IPS DF 6.9 (cell line): ENCODE results near the gene PPP4R1.
"Not testable (repeated sequence)": the region's sequence is repeated elsewhere in the genome, so short reads cannot be mapped to it uniquely, and the experiment has no call there.

Source experiments
- DNase-seq: peaks from one replicate; pipeline ENCODE4 v3.0.0-alpha.2; 2013; ENCODE audit warnings: low read depth, low spot score
- H3K27ac ChIP-seq: one replicate; pipeline ENCODE4 v1.5.1; 2013; ENCODE audit warnings: low read length, control low read depth
- H3K27me3 ChIP-seq: 2 replicates; pipeline ENCODE4 v1.6.1; 2013; ENCODE audit warnings: mild to moderate bottlenecking, low read length; ENCODE audit not compliant: control insufficient read depth, insufficient read depth
- H3K36me3 ChIP-seq: 2 replicates; pipeline ENCODE4 v1.6.1; 2013; ENCODE audit warnings: low read length; ENCODE audit not compliant: control insufficient read depth, insufficient read depth
- H3K4me1 ChIP-seq: 2 replicates; pipeline ENCODE4 v1.6.1; 2013; ENCODE audit warnings: low read length; ENCODE audit not compliant: control insufficient read depth, insufficient read depth
- H3K4me3 ChIP-seq: 2 replicates; pipeline ENCODE4 v1.5.1; 2013; ENCODE audit warnings: mild to moderate bottlenecking, low read length
- H3K9me3 ChIP-seq: 2 replicates; pipeline ENCODE4 v1.6.1; 2013; ENCODE audit warnings: low read length, inconsistent platforms; ENCODE audit not compliant: control insufficient read depth, insufficient read depth
- WGBS: extraction: QIAGEN DNeasy Blood & Tissue Kit; methylation state at CpG from one replicate; pipeline ENCODE4 v1.1.7; 2013; ENCODE audit warnings: mixed read lengths, missing lambda C conversion rate; ENCODE audit not compliant: insufficient read length, insufficient coverage; 5-methylcytosine and 5-hydroxymethylcytosine counted together

Gene PPP4R1

GRCh38 chr18:9647496-9648323, 33.4 kb upstream of the PPP4R1 start:
- Histone ChIP-seq H3K4me1 (peaks cover 4% of the 10 kb centered on the region; the same call in 1 of the 2 replicates), H3K27ac (no peak overlapping the region), H3K4me3 (no peak overlapping the region), H3K27me3 (no peaks in the 10 kb centered on the region), H3K9me3 (no peaks in the 10 kb centered on the region), H3K36me3 (no peaks in the 10 kb centered on the region)
- DNase-seq: no peak
- WGBS: no CpG with 5 or more reads among the region's 8 CpGs

DNA sequence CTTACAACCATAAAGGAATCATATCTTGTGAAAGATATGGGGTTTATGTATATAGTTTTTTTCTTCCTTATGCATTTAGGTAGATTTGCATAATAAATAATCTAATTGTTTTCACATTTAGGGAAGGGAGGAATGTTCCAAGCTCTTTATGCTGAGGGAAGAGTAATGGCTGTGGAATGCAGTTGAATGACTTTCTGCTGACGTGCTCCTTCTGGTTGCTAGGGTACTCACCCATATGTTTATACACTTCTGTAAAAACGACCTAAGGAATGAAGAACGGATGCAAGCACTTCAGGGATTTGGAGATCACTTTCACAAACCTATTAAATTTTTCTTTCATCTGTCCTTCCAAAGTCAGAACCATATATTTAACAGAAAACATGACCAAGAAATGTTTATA, 29.2 kb upstream of the PPP4R1 start:
- no peak overlapping the region for H3K4me3 ChIP-seq
- no peaks in the 10 kb centered on the region for H3K9me3 ChIP-seq
- DNase-seq: peak; percentile 87
- peaks cover 5% of the 10 kb centered on the region; the same call in 1 of the 2 replicates for H3K4me1 ChIP-seq
- H3K27ac ChIP-seq: no peak overlapping the region
- WGBS: no CpG with 5 or more reads among the region's 3 CpGs
- no peaks in the 10 kb centered on the region for H3K27me3 ChIP-seq
- H3K36me3 ChIP-seq: no peaks in the 10 kb centered on the region

DNA sequence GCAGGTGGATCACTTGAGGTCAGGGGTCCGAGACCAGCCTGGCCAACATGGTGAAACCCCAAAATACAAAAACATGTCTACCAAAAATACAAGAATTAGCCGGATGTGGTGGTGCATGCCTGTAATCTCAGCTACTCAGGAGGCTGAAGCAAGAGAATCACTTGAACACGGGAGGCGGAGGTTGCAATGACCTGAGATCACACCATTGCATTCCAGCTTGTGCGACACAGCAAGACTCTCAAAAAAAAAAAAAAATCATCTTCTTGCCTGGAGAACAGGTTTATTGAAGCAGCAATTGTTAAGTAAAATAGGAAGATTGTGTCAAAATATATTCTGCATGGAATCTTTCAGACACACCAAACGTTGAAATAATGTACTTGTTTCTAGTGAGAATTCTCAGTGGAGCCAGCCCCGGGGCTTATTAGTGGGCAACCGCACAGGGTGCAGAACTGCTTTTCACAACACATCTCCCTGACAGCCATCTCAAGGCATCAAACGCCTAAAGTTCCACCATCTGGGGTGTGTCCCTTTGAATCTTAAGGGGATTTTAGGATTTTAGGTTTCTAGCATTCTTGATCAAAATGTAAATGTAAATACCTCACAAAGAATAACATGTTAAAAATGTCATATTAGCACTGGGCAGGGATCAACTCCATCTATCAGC, 28.6 kb upstream of the PPP4R1 start:
- H3K4me3 ChIP-seq: no peak overlapping the region
- no peak overlapping the region for H3K27ac ChIP-seq
- no peaks in the 10 kb centered on the region for H3K9me3 ChIP-seq
- no peaks in the 10 kb centered on the region for H3K36me3 ChIP-seq
- peaks cover 8% of the 10 kb centered on the region for H3K4me1 ChIP-seq
- WGBS: no CpG with 5 or more reads among the region's 9 CpGs
- DNase-seq: no peak
- no peaks in the 10 kb centered on the region for H3K27me3 ChIP-seq

DNA sequence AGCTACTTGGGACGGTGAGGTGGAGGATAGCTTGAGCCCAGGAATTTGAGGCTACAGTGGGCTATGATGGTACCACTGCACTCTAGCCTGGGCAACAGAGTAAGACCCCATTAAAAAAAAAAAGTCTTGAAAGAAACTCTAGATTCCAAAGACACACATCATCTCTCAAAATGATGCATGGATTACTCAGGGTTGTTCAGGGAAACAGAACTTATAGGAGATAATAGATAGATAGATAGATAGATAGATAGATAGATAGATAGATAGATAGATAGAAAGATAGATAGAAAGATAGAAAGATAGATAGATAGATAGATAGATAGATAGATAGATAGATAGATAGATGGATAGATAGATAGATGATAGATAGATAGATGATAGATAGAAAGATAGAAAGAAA, 26.7 kb upstream of the PPP4R1 start:
- H3K4me3 ChIP-seq, DNase-seq, H3K27me3 ChIP-seq, H3K27ac ChIP-seq, H3K36me3 ChIP-seq, H3K4me1 ChIP-seq, H3K9me3 ChIP-seq: not testable (repeated sequence)
- WGBS: no CpG with 5 or more reads among the region's 1 CpG

DNA sequence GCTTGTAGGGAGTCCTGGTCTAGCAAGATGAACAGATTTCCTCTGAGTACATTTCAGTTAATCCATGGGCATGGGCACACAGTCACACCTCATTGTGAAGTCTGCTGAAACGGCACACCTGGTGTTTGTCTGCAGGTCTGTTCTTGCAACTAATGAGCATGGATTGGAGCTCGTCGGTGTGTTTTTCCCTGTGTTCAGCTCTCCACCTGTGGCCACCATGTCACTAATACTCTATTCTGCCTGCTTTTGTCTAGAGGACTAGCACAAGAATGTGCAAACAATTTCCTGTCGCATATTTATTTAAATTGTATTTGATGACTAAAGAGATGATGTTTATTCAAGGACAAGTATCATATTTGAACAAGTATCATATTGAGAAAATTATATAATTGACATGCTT, 24.5 kb upstream of the PPP4R1 start:
- no CpG with 5 or more reads among the region's 4 CpGs for WGBS

GRCh38 chr18:9637036-9637767, 22.8 kb upstream of the PPP4R1 start:
- Histone ChIP-seq H3K27me3 (no peaks in the 10 kb centered on the region), H3K4me3 (no peak overlapping the region), H3K27ac (no peak overlapping the region), H3K4me1 (peaks cover 3% of the 10 kb centered on the region), H3K9me3 (no peaks in the 10 kb centered on the region), H3K36me3 (no peaks in the 10 kb centered on the region)
- no CpG with 5 or more reads among the region's 11 CpGs for WGBS
- DNase-seq: no peak

More for the DNA sequence above, 24.5 kb upstream of the PPP4R1 start:
- Histone ChIP-seq H3K4me1 (peaks cover 6% of the 10 kb centered on the region), H3K4me3 (no peak overlapping the region), H3K36me3 (no peaks in the 10 kb centered on the region), H3K27me3 (no peaks in the 10 kb centered on the region), H3K9me3 (no peaks in the 10 kb centered on the region), H3K27ac (no peak overlapping the region)
- no peak for DNase-seq

DNA sequence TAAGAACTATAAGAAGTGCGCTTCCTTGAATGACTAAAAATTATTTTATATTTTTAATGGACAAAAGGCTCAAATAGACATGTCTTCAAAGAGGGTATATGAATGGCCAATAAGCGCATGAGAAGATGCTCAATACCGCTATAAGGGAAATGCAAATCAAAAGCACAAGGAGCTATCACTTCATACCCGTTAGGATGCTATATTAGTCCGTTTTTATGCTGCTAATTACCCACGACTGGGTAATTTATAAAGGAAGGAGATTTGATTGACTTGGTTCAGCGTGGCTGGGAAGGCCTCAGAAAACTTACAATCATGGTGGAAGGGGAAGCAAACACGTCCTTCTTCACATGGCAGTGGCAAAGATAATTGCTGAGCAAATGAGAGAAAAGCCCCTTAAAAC, 20.5 kb upstream of the PPP4R1 start:
- Histone ChIP-seq H3K9me3 (no peaks in the 10 kb centered on the region), H3K27ac (no peak overlapping the region), H3K27me3 (no peaks in the 10 kb centered on the region), H3K36me3 (no peaks in the 10 kb centered on the region), H3K4me1 (peaks cover 5% of the 10 kb centered on the region), H3K4me3 (no peak overlapping the region)
- no peak for DNase-seq
- no CpG with 5 or more reads among the region's 8 CpGs for WGBS

GRCh38 chr18:9631814-9632496, 17.6 kb upstream of the PPP4R1 start:
- no CpG with 5 or more reads among the region's 5 CpGs for WGBS
- Histone ChIP-seq H3K27me3 (no peaks in the 10 kb centered on the region), H3K36me3 (no peaks in the 10 kb centered on the region), H3K4me1 (peaks cover 2% of the 10 kb centered on the region; the same call in 1 of the 2 replicates), H3K9me3 (no peaks in the 10 kb centered on the region), H3K27ac (no peak overlapping the region), H3K4me3 (no peak overlapping the region)
- no peak for DNase-seq

GRCh38 chr18:9630444-9630843, 16.1 kb upstream of the PPP4R1 start:
- Histone ChIP-seq H3K4me1 (peaks cover 2% of the 10 kb centered on the region; the same call in 1 of the 2 replicates), H3K27me3 (no peaks in the 10 kb centered on the region), H3K9me3 (no peaks in the 10 kb centered on the region), H3K4me3 (no peak overlapping the region), H3K27ac (no peak overlapping the region), H3K36me3 (no peaks in the 10 kb centered on the region)
- WGBS: 100% methylated on average over 3 of the region's 8 CpGs
- no peak for DNase-seq

- Histone ChIP-seq H3K9me3 (no peaks in the 10 kb centered on the region), H3K27me3 (no peaks in the 10 kb centered on the region), H3K4me1 (peaks cover 2% of the 10 kb centered on the region; the same call in 1 of the 2 replicates), H3K36me3 (no peaks in the 10 kb centered on the region), H3K4me3 (no peak overlapping the region), H3K27ac (no peak overlapping the region)
- WGBS: no CpG with 5 or more reads among the region's 4 CpGs
- no peak for DNase-seq
Observed at GRCh38 chr18:9629709-9630108, 15.3 kb upstream of the PPP4R1 start.
